Activated naive CD8-positive, alpha-beta T cell (primary cell): ENCODE results near the gene SMTNL1.

ENCODE experiments used
- H3K27ac Mint-ChIP-seq: one replicate; pipeline ENCODE4 v1.8.0; 2021; ENCODE audit warnings: mixed read lengths
- H3K27me3 Mint-ChIP-seq: one replicate; pipeline ENCODE4 v1.8.0; 2021; ENCODE audit warnings: mixed read lengths
- H3K36me3 Mint-ChIP-seq: one replicate; pipeline ENCODE4 v1.8.0; 2021; ENCODE audit warnings: mixed read lengths
- H3K4me1 Mint-ChIP-seq: one replicate; pipeline ENCODE4 v1.8.0; 2021; ENCODE audit warnings: low read depth, mixed read lengths
- H3K4me3 Mint-ChIP-seq: one replicate; pipeline ENCODE4 v1.8.0; 2021; ENCODE audit warnings: mild to moderate bottlenecking, mixed read lengths
- H3K9me3 Mint-ChIP-seq: one replicate; pipeline ENCODE4 v1.8.0; 2021; ENCODE audit warnings: low read depth, mixed read lengths

The SMTNL1 gene

DNA sequence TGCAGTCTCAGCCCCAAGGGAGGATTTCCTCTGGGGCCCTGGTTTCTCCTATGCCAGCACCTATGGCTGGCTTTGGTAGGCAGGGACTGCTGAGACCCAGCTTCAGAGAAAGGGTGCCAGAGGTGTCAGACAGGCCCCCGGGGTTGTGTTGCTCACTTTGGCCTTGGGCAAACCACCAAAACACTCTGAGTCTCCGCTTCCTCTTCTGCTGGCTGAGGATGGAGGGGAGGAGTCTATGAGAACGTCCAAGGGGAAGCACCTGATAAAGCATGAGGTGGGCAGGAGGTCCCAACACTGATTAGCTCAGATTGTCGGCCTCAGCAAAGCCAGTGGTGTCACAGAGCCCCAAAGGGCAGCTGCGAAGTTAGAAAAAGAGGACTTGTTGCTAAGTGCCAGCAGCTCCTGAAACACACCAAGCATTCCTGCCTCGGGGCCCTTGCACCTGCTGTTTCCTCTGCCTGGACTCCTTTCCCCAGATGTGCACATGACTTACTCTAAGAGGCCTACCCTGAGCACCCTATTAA lies 10.5 kb downstream of the SMTNL1 start:
- Mint-ChIP-seq H3K4me3 (no peak overlapping the region), H3K27ac (peak overlapping the region; percentile 86), H3K27me3 (no peaks in the 10 kb centered on the region), H3K9me3 (no peaks in the 10 kb centered on the region), H3K36me3 (no peaks in the 10 kb centered on the region), H3K4me1 (peaks cover 8% of the 10 kb centered on the region)

DNA sequence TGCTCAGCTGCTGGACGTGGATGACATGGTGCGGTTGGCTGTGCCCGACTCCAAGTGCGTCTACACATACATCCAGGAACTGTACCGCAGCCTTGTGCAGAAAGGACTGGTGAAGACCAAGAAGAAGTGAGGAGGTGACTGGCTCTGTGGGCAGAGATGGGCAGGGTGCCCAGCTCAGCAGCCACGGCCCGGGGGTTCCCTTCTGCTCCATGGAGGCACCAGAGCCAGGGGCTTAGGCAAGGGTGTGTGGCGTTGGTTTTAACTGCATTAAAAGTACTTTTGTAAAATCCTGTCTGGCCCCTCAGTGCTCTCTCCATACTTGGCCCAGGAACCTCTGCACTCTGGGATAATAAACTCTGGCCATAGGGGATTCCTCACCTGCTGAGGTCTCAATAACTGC lies 12.6 kb downstream of the SMTNL1 start:
- Mint-ChIP-seq H3K9me3 (no peaks in the 10 kb centered on the region), H3K4me1 (peaks cover 8% of the 10 kb centered on the region), H3K4me3 (no peak overlapping the region), H3K36me3 (no peaks in the 10 kb centered on the region), H3K27ac (peak overlapping the region; percentile 47), H3K27me3 (no peaks in the 10 kb centered on the region)

DNA sequence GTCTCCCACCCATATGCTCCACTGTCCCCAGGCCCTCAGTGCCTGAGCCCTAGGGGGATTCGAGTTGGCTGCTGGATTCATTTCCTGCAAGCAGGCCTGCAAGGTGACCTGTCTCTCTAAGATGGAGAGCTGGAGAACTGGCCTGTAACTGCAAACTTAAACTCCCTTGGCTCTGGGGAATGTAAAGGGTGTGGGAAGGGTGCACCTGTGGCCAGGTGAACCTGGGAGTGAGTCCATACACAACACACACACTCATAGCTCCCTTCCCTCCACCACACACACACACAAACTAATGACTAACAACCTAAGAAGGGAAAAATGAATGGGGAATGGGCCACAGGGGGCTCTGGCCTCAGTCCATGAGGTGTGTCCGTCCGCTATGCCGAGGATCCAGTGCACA lies 14.5 kb downstream of the SMTNL1 start:
- Mint-ChIP-seq H3K27ac (no peak overlapping the region), H3K4me1 (peaks cover 10% of the 10 kb centered on the region), H3K9me3 (no peaks in the 10 kb centered on the region), H3K4me3 (no peak overlapping the region), H3K36me3 (peaks cover 3% of the 10 kb centered on the region), H3K27me3 (no peaks in the 10 kb centered on the region)

DNA sequence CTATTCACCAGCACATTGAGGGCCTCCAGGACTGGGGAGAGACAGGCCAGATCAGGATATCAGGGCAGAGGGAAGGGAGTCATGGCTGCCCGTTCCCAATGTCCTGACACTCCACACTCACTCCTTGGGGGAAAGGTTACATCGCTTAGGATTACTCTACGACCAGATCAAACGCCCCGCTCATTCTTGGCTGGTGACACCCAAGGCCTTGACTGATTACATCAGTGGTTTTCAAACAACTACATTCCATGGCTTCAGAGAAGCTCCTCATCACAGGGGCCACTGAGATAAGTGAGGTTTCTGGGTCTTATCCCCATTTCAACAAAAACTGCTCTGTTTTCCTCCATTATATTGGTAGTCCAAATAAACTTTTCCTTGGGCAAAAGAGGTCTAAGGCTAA lies 15.1 kb downstream of the SMTNL1 start:
- H3K4me1 Mint-ChIP-seq, result peaks cover 5% of the 10 kb centered on the region
- H3K4me3 Mint-ChIP-seq, result no peak overlapping the region
- no peaks in the 10 kb centered on the region for H3K27me3 Mint-ChIP-seq
- H3K27ac Mint-ChIP-seq, result no peak overlapping the region
- H3K36me3 Mint-ChIP-seq, result peaks cover 3% of the 10 kb centered on the region
- no peaks in the 10 kb centered on the region for H3K9me3 Mint-ChIP-seq

DNA sequence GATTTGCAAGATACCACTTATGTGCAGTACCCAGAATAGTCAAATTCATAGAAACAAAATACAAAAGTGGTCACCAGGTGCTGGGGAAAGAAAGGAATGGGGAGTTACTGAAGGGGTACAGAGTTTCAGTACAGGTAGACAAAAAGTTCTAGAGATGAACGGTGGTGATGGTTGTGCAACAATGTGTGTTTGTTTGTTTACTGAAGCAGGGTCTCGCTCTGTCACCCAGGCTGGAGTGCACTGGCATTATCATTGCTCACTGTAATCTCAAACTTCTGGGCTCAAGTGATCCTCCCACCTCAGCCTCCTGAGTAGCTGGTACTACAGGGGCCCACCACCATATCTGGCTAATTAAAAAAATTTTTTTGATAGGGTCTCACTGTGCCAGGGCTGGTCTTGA lies 18.0 kb downstream of the SMTNL1 start:
- Mint-ChIP-seq H3K27ac (peak overlapping the region; percentile 58), H3K27me3 (no peaks in the 10 kb centered on the region), H3K36me3 (peaks cover 3% of the 10 kb centered on the region), H3K4me3 (no peak overlapping the region), H3K4me1 (peaks cover 6% of the 10 kb centered on the region), H3K9me3 (no peaks in the 10 kb centered on the region)

- Mint-ChIP-seq H3K4me1 (peaks cover 9% of the 10 kb centered on the region), H3K36me3 (peaks cover 4% of the 10 kb centered on the region), H3K27ac (no peak overlapping the region), H3K9me3 (no peaks in the 10 kb centered on the region), H3K27me3 (no peaks in the 10 kb centered on the region), H3K4me3 (no peak overlapping the region)
Observed at GRCh38 chr11:57556041-57556440, 18.6 kb downstream of the SMTNL1 start.

DNA sequence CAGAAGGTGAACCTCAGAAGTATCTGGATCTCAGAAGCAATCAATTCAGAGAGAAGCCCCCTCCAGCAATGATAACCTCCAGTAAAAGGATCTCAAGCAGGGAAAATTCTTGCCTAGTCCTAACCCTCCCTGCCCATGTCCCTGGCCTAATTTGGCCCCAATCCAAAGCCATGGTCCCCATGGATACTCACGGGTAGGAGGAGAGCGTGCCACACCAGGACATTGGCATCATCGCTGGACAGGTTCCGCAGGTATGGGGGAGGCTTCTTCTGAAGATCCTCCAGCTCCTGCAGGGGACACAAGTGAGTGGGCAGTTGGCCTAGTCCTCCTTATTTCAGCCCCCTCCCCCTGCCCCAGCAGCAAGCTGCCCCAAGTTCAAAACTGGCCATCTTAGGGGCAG lies 22.8 kb downstream of the SMTNL1 start:
- Mint-ChIP-seq H3K4me3 (no peak overlapping the region), H3K27me3 (no peaks in the 10 kb centered on the region), H3K27ac (no peak overlapping the region), H3K9me3 (no peaks in the 10 kb centered on the region), H3K4me1 (peaks cover 45% of the 10 kb centered on the region), H3K36me3 (peaks cover 11% of the 10 kb centered on the region)

GRCh38 chr11:57562596-57562995 lies 25.2 kb downstream of the SMTNL1 start:
- Mint-ChIP-seq H3K9me3 (no peaks in the 10 kb centered on the region), H3K36me3 (peaks cover 10% of the 10 kb centered on the region), H3K27ac (peak overlapping the region; percentile 87), H3K27me3 (no peaks in the 10 kb centered on the region), H3K4me3 (peak overlapping the region; percentile 71), H3K4me1 (peaks cover 50% of the 10 kb centered on the region)

DNA sequence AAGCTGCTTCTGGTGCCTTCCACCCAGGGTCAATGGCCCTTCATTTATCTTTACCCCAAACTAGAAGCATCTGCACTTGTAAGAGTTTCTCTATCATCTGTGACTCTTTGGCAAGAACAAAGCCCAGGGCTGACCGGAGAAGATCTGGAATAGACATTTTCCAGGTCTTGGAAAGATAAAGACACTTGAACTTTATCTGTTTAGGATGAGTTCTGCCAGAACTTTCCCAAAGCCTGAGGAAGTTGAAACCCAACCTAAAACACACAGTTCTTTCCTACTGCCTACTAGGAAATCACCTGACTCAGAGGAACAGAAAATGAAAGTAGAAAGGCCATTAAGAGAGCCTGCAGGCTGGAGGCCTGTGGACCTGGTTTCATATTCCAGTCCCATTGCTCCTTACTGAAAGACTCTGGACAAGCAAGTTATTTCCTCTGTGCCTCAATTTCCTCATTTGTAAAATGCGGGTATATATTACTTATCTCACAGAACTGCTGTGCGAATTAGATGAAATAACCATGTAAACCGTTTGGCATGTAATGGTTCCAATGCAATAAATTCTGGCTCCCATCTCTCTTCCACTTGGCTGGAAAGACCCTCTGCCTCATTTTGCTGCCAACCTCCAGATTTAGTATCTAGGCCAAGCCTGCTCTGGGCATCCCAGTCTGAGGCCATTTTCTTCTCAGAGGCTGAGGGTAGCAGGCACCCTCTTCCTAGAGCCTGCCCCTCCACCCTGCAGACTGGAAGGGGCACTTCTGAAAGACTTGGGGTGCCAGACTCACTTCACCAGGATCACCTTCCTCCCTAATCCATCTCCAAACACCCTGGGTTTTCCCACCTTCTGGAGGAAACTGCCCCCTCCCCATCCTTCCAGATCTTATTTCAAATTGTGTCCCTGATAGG lies 28.9 kb downstream of the SMTNL1 start:
- Mint-ChIP-seq H3K4me3 (peak overlapping the region; percentile 97), H3K9me3 (no peaks in the 10 kb centered on the region), H3K36me3 (peaks cover 8% of the 10 kb centered on the region), H3K27ac (peak overlapping the region; percentile 96), H3K27me3 (no peaks in the 10 kb centered on the region), H3K4me1 (peaks cover 54% of the 10 kb centered on the region)

DNA sequence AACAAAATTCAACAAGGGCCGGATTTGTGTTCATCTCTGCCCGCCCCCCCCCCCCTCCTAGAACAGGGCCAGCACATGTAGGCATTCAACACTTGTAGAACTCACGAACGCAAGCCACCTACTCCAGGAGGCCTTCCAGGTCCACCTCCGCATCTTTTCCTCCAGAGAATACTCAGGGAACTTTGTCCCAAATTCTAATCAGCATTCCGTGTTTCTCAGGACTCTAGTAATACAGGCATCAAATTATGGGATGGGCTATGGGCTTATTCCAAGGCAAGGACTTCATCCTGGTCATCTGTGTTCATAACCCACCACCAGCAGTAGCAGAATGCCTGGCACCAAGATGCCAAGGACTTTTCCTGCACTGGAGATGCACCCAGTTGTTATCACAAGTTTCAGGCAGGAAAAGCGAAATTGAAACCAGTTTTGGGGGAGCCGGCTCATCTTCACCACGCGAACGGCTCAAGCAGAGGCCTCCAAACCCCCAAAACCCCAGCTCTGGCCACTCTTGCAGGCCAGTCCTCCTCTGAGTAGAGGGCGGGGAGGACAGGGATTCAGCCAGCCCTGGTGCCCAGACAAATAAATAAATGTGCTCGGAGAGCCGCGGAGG lies 29.6 kb downstream of the SMTNL1 start:
- Mint-ChIP-seq H3K9me3 (no peaks in the 10 kb centered on the region), H3K4me3 (peak overlapping the region; percentile 97), H3K4me1 (peaks cover 54% of the 10 kb centered on the region), H3K27me3 (no peaks in the 10 kb centered on the region), H3K27ac (peak overlapping the region; percentile 96), H3K36me3 (peaks cover 8% of the 10 kb centered on the region)

- Mint-ChIP-seq H3K27ac (peak within 1 kb of the TSS; percentile 97), H3K27me3 (no peaks in the 10 kb centered on the region), H3K4me1 (peaks cover 50% of the 10 kb centered on the region), H3K36me3 (peaks cover 6% of the 10 kb centered on the region), H3K4me3 (peak within 1 kb of the TSS; percentile 98), H3K9me3 (no peaks in the 10 kb centered on the region)
Observed at GRCh38 chr11:57567515-57568329, 30.3 kb downstream of the SMTNL1 start, which contains the start of gene UBE2L6. UBE2L6 (minus strand) TSS chr11:57567672; CDS start chr11:57567611, 61 bp downstream.

- no peaks in the 10 kb centered on the region for H3K9me3 Mint-ChIP-seq
- peak overlapping the region; percentile 97 for H3K27ac Mint-ChIP-seq
- peaks cover 5% of the 10 kb centered on the region for H3K36me3 Mint-ChIP-seq
- no peaks in the 10 kb centered on the region for H3K27me3 Mint-ChIP-seq
- peaks cover 45% of the 10 kb centered on the region for H3K4me1 Mint-ChIP-seq
- peak overlapping the region; percentile 98 for H3K4me3 Mint-ChIP-seq
Observed at GRCh38 chr11:57568330-57568766, 31.0 kb downstream of the SMTNL1 start.

GRCh38 chr11:57571606-57572005 lies 34.2 kb downstream of the SMTNL1 start:
- Mint-ChIP-seq H3K36me3 (peaks cover 2% of the 10 kb centered on the region), H3K27ac (no peak overlapping the region), H3K27me3 (peaks cover 3% of the 10 kb centered on the region), H3K4me1 (peaks cover 23% of the 10 kb centered on the region), H3K9me3 (no peaks in the 10 kb centered on the region), H3K4me3 (no peak overlapping the region)

GRCh38 chr11:57574061-57574460 lies 36.7 kb downstream of the SMTNL1 start:
- H3K4me3 Mint-ChIP-seq, result no peak overlapping the region
- H3K27ac Mint-ChIP-seq, result no peak overlapping the region
- H3K27me3 Mint-ChIP-seq, result peaks cover 3% of the 10 kb centered on the region
- H3K4me1 Mint-ChIP-seq, result peaks cover 17% of the 10 kb centered on the region
- peaks cover 2% of the 10 kb centered on the region for H3K36me3 Mint-ChIP-seq
- no peaks in the 10 kb centered on the region for H3K9me3 Mint-ChIP-seq
